GM04503 (cell line): ENCODE measurements around the gene TMEM144.

Experiments used
- DNase-seq: peaks from one replicate; pipeline ENCODE4 v3.0.0-alpha.2; 2012; ENCODE audit warnings: low read depth

TMEM144 gene

DNA sequence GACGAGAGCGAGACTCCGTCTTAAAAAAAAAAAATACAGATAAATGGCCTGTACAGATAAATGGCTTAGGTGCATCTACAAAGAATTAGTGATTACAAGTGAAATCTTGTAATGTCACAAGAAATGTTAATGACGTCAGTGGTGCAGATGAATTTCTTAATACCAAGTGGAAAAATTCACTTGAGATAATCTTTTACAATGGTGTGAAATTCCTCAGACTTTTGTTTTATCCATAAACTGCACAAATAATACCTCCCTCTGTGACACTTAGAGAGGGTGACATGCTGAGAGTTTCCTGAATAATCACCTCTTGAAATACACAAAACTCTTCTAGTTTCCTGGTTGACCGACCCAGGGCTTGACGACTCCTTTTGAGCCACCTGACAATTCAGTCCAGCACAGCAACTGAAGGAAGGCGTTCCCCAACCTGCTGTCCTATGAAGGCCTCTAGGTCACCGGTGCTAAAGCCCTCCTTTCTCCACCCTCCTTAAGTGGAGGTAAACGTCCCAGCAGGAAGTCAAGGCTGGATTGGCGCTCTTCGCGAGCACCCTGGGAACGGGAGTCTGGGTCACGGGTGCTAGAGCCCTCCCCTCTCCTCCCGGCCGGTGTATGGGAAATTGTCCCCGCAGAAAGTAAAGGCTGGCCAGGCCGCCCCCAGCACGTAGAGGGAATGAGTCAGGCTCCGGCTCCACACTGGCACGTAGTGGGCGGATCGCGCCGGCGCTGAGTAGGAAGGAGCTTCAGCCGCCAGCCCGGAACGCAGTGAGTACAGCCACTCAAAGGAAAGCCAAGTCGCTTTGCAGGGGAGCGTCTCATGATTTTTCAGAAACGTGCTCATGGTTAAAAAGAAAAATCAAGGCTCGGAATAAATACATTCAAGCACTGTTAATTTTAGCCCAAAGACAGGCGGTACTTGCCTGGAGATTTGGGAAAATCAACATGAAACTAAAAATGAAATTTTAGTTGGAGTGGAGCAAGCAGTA lies at the start of gene TMEM144:
TSS of gene TMEM144 (plus strand) at position 662 of the 983 bp plus-strand sequence. CDS start 2,182 bp downstream, outside the sequence.
- peak; percentile 27 for DNase-seq

DNA sequence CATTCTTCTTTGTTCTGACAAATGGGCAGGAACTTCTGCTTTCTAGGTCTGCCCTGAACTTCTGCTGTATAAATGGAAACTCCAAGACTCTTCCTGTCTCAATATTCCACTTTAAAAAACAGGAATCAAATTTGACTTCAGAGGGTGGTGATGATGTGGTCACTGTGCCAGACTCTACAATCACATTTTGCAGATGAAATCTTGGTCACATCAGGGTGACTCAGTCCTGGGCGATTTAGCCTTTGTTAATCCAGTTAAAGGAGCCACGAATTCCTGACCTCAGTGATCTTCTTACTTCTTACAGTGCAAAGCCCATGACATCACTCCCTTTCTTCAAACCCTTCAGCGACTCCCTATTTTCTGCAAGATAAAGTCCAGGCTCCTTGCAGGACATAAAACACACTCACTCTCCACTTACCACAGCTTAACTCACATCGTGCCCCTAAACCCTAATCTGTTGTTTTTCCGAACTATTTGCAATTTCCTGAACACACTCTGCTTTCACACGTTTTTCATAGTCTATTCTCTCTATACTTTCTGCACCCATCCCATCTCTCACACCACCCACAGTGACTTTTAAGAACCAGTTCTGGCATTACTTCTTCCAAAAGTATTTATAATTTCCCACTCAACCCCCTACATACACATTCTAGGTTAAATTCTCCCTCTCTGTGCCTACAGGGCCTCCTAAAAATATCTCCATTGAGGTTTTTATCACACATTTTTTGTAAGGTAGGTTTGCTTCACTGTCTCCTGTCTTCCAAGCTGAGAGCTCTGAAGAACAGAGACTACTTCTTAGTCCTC lies 48.5 kb upstream of the TMEM144 start:
- peak; percentile 67 for DNase-seq

- no peak for DNase-seq
Measured at GRCh38 chr4:158162631-158163030, 47.7 kb upstream of the TMEM144 start.

GRCh38 chr4:158163941-158164767 lies 46.1 kb upstream of the TMEM144 start:
- no peak for DNase-seq

DNA sequence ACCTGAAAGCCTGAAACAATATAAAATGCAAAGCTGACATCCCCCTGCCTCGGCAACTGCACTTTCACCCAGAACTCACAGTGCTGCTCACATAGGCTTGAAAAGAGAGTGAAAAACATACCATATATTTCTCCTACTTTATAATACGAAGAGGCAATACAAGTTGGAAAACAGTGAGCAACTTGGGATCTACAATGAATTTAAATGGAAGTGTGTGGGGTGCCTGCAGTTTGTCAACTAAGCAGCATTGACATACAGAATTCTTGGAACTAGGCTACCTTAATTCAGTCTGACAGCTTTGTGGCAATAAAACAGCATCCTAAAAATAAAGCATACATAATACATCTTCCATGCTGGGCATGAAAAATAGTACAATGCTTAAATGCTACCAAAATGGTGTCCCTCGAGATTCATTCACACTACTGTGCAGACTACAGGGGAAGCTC lies 45.5 kb upstream of the TMEM144 start:
- DNase-seq = no peak

GRCh38 chr4:158166701-158167100 lies 43.6 kb upstream of the TMEM144 start:
- no peak for DNase-seq

DNA sequence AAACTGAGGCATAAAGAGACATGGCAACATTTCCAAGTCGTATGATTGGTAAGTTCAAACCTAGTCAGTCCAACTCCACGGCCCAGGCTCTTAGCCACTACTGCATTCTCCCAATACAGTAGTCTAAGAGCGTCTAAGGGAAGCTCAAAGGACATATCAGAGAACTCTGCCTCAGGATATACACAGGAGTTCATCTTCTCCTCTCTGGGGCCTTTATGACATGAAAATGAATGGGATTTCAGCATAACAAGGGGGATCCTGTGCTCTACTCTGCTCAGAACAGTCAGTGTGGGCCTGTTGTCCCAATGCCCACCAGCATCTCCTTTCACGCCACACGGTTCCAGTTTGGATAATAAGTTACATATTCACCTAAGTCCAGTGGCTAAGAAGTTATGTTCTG lies 41.7 kb upstream of the TMEM144 start:
- no peak for DNase-seq

DNA sequence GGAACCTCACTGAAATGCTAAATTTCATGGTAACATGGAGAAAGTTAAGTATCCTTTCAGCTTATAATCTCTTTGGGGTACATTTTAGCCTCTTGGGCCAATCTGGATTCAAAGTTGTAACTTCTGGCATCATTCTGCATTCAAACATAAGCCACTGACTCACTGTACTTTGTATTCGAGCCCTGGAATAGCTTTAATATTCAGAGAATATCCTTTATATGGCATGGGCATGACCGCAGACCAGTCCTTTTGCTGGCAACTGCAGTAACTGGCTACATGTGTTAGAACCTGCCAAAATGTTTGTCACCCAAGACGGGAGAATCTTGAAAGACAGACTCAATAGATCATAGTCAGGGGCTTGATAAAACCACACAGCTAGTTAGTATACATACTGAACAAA lies 40.8 kb upstream of the TMEM144 start:
- DNase-seq = no peak

GRCh38 chr4:158169931-158170690 lies 40.2 kb upstream of the TMEM144 start:
- no peak for DNase-seq

- DNase-seq = no peak
Measured at GRCh38 chr4:158170691-158171561, 39.4 kb upstream of the TMEM144 start.

- DNase-seq = no peak
Measured at GRCh38 chr4:158172261-158173258, 37.7 kb upstream of the TMEM144 start, which contains the start of gene GASK1B. Gene GASK1B (minus strand): TSS chr4:158173025. CDS start chr4:158171375, 1,650 bp downstream.

GRCh38 chr4:158176108-158176507 lies 34.2 kb upstream of the TMEM144 start:
- DNase-seq = no peak

GRCh38 chr4:158176776-158177175 lies 33.5 kb upstream of the TMEM144 start:
- no peak for DNase-seq

DNA sequence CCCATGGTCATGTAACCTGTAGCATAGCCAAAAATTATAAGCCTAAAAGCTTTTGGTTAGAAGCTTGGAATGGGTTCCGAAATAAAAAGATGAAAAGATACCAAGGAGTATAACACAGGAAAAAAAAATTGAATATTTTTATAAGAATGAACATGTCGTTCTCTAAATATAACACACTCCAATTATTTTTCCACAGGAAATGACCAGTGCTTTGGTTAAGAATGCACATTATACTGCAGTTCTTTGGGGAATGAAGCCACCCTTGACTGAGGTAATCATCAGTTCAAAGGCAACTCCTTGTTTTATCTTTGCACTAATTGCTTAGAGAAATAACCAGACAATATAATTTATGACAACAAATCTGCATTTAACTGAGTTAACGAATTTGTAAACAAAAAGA lies 30.8 kb upstream of the TMEM144 start:
- no peak for DNase-seq

GRCh38 chr4:158181906-158182305 lies 28.4 kb upstream of the TMEM144 start:
- DNase-seq = no peak

DNA sequence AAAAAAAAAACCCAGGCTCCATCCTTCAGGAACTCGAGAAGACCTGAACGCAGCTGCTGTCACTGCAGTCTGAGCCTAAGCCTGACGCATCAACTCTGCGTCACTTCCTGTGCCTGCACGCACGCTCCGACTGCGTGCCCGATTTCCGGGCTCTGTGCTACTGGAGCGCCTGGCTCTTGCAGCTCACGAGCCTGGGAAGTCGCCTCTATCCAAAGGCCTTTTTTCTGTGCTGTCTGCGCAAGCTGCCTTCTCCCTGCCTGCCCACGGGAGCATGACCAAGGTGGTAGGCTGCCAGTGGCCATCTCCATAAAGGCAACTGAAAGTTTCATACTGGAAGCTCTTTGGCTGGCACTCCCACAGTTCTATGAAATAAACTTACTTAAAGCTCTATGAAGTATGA lies 27.6 kb upstream of the TMEM144 start:
- no peak for DNase-seq

- DNase-seq = no peak
Measured at GRCh38 chr4:158186815-158187214, 23.5 kb upstream of the TMEM144 start.

DNA sequence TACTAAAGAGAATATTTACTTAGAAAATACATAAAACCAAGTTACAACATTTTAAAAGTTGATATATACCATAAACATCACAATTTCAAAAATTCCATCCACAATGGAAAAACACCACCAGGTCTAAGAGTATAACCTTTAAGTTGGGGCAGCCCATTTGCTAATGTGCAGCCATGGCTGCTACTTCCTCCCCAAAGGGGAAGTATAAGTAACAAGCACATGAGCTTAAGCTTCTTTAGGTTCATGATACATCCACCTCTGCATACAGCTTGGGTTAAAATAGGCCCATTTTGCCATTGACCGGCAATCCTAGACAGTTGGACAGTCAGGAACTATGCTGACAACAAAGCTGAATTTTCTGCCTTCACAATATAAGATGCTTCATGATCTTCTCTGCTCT lies 20.9 kb upstream of the TMEM144 start:
- DNase-seq = no peak

DNA sequence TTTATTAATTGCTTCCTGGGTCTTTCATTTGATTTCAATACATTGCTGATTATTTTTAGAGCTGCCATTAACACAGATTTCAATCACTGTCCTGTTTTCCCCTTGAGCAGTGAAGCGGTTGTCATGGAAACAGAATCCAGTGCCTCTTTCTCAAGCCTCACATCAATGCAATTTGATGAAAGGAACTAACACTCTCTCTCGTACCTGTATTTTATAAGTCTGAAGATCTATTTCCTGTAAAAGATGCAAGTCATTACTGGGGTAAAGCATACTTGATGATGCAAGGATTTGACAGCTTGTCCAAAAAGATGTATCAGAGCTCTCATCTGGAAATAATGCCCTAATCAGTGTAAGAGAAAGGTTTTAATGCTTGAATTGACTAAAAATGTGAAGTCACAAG lies 19.6 kb upstream of the TMEM144 start:
- DNase-seq = no peak
